ENCODE measurements around the gene REPS1.
A peak's percentile ranks its signal among the peaks of the same experiment; 100 is the strongest.

Gene REPS1

DNA sequence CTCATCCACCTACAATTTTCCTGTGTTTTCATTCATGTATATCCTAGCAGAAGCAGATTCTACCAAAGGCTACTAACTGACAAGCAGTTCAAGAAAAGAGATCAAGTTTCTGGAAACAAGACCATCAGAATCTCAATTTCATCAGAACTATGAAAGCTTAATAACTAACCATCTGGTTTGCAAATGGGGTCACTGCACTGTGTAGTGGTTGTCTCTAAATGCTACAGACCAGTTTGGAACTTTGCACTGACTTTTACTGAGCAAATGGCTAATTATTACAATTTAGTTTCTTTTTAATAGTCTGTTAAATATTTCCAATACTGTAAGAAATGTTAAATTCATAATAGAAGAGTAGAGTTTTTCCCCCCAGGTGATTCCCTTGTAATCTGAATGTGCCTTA is 64.5 kb downstream of the REPS1 start:
- no peak for DNase-seq (ENCODE audit: low spot score)

DNA sequence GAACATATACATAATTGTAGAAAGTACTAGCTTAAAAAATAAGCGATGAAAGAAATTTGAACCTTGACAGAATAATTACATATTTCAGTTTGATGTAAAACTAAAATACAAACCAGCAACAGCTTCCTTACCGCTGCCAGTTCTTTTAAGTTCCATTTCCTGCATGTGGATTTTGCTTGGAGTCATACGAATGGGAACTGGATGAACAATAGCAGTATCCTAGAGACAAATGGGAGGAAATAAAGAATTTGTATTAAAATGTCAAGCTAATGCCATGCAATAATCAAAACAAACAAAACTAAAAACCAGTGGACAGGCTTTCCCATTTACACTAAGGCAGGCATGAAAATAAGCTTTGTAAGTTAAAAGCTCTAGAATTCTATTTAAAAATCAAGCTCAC is 67.1 kb downstream of the REPS1 start:
- no peak for DNase-seq (ENCODE audit: low spot score)

DNA sequence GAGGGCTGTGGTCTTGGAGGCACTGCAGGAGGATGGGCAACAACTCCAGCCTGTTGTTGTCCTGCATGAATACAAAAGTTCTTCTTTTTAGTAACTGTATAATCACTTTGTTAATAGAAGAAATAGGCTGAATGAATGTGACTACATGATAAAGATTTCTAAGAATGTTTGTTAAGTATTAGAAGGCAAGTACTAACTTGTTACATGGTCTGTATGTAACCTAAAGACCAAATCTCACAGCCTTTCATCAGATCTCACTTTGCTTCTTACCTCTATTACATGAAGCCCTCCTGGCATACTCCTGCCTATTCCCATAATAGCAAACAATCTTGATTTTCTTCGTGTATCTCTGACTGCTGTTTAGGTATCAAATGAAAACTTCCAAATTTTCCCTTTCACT is 73.4 kb downstream of the REPS1 start:
- no peak for DNase-seq (ENCODE audit: low spot score)

DNA sequence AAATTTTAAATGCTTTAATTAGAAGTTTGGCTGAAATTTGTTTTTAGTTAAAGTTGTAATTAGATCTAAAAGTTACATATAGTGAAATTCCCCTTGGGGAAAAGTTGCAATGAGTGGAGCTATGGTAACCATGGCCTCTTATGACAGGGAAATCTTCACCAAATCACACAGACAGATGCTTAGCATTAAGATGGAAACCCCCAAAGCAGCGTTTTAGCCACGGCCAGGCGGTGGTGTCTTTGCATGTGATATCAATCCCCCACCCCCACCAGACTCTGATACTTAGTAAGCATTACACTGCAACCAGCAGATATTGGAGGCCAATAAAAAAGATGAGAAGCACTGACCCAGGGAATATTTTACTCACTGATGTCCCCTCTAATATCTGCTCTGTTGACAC is 75.7 kb downstream of the REPS1 start:
- DNase-seq (ENCODE audit: low spot score), result no peak

DNA sequence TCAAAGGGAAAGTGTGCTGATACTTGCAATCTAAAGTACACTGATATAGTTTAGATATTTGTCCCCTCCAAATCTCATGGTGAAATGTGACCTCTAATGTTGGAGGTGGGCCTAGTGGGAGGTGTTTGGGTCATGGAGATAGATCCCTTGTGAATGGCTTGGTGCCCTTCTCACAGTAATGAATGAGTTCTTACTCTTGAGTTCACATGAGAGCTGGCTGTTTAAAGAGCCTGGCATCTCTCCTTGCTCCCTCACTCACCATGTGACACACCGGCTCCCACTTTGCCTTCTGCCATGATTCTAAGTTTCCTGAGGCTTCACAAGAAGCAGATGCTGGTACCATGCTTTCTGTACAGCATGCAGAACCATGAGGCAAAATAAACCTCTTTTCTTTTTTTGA is 78.1 kb downstream of the REPS1 start:
- DNase-seq (ENCODE audit: low spot score), result no peak

DNA sequence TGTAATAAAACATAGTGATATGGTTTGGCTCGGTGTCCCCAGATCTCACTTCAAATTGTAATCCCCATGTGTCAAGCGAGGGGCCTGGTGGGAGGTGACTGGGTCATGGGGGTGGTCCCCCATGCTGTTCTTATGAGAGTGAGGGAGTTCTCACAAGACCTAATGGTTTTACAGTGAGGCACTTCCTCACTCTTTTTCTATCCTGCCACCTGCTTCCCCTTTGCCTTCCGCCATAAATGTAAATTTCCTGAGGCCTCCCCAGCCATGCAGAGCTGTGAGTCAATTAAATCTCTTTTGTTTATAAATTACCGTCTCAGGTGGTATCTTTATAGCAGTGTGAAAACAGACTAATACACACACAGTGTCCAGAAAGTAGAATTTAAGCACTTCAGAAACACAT is 78.5 kb downstream of the REPS1 start:
- no peak for DNase-seq (ENCODE audit: low spot score)

DNA sequence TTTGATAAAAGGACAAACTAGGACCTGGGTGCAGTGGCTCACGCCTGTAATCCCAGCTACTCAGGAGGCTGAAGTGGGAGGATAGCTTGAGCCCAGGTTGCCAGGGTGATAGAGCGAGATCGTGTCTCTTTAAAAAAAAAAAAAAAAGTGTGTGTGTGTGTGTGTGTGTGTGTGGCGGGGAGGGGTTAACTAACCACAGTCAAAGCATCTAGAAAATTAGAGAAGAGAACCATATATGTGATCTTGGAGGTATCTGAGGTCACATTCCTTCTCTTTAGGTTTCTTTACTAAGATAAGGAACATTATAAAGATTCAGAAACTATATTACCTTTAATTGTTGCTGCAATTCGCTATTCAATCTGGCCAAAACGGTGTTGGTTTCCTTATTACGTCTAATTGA is 80.9 kb downstream of the REPS1 start:
- no peak for DNase-seq (ENCODE audit: low spot score)

DNA sequence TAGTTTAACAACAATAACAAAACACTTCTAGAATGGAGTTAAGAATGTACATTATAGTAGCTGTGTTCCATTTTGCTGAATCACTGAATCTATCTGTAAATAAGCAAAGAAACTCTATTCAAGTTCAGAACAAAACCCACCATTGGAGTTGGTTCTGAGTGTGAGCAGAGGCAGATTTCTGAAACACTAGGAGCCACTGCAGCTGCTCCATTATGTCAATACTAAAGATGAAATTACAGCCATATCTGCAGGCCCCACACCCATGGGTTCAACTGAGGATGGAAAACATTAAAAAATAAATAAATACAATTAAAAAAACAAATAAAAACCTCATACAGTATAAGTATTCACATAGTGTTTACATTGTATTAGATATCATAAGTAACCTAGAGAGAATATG is 91.0 kb downstream of the REPS1 start:
- DNase-seq (ENCODE audit: low spot score), result no peak

DNA sequence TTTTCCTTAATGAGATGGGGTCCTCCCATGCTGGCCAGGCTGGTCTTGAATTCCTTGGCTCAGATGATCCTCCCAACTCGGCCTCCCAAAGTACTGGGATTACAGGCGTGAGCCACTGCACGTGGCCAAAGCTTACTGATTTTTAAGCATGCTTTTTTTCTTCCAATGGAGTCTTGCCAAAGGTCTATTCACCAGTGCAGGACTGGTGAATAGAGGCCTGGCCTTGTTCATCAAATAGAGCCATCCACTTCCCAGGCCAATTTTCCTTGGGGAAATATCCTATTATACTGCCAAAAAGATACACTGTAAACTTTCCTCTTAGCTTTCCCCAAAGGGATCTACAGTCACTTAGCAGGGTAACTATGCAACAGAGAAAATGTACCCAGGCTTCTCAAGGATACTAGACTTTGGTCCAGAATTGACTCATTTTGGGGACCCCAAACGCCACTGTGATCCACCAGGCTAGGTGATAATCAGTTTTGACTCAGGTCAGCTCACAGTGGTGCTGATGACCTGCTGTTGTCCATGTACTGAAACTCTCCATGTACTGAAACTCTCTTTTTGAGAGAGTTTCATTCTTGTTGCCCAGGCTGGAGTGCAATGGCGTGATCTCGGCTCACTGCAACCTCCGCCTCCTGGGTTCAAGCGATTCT is 91.8 kb downstream of the REPS1 start:
- no peak for DNase-seq (ENCODE audit: low spot score)

DNA sequence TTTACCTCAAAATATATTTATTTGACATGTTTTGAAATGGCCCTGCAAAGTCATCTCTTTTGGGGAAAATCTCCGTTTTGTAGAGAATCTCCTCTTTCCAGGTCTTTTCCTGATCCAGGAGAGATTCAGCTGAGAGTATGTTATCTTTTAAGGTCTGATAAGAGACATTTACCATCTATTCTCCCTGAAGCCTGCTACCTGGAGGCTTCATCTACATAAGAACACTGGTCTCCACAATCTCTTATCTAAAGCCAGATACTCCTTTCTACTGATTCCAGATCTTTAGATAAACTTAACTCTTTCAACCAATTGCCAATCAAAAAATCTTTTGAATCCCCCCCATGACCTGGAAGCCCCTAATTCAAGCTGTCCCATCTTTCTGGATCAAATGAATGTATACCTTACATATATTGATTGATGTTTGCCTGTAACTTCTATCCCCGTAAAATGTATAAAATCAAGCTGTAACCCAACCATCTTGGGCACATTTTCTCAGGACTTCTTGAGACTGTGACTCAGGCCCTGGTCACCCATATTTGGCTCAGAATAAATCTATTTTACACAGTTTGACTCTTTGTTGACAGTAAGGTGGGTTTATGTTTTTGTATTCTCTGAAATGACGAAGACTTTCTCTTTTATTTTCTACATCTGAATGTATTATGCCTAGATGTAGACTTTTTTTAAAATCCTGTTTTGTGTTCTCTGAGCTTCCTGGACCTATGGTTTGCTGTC is 96.6 kb downstream of the REPS1 start:
- DNase-seq (ENCODE audit: low spot score), result no peak

DNA sequence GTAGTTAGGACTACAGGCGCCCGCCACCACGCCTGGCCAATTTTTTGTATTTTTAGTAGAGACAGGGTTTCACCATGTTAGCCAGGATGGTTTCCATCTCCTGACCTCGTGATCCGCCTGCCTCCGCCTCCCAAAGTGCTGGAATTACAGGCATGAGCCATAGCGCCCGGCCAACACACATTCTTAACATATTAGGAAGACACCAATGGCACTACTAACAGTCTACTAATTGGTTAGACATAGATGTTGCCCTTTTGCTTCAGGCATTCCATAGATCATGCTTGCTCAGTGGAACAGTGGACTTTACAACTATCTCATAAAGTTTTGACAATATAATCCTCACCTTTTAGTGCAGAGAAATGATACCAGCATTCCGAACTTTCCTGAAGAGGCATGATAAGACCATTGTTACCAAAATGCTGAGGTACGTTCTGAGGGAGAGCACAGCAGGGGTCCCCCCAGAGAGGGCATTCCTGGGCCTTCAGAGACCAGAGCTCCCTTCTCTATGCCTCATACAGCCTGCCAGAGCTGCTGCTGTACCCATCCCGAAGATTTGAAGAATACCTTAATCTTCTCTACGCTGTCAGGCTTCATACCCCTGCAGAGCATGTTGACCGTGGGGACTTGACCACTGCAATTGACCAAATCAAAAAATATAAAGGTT is 102.8 kb downstream of the REPS1 start:
- no peak for DNase-seq (ENCODE audit: low spot score)

DNA sequence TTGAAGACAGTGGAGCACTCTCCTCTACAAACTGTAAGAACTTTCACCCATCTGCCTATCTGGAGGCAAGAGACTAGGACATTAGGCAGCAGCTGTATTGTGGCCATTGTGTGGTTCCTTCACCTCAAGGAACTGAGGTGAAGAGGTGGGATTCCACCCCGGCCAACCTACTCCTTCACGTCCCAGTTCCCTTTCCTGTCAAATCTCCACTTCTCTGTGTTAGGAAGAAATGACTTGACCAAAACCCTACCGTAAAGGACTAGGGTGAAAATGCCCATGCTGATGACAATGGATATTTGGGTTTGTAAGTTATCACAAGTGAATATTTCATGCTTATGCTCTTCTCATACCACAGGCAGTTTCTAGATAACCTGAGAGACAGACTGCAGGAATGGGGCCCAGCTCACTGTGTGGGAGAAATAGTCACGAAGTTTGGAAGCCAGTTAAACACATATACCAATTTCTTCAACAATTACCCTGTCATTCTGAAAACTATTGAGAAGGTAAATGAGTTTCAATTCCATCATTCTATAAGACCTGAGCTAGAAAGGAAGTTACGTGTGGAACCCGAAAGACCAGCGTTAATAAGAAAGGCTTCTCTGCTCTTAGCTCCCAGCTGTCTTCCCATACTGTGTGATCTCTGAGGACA is 105.6 kb downstream of the REPS1 start:
- no peak for DNase-seq (ENCODE audit: low spot score)

DNA sequence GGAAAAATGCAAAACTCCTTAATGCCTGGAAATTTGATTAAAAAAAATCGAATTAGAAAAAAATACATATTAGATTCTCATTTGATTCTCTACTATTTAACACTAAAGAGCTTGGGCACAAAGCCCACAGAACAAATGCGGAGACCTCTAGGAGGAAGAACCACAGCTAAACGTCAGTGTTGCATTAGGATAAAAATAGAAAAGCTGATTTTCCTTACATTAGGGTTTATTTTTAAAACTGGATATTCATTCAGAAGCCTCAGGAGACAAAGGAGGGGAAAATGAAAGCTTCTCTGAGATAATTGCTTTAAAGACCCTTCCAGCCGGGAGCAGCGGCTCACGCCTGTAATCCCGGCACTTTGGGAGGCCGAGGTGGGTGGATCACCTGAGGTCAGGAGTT is 114.9 kb downstream of the REPS1 start:
- no peak for DNase-seq (ENCODE audit: low spot score)

DNA sequence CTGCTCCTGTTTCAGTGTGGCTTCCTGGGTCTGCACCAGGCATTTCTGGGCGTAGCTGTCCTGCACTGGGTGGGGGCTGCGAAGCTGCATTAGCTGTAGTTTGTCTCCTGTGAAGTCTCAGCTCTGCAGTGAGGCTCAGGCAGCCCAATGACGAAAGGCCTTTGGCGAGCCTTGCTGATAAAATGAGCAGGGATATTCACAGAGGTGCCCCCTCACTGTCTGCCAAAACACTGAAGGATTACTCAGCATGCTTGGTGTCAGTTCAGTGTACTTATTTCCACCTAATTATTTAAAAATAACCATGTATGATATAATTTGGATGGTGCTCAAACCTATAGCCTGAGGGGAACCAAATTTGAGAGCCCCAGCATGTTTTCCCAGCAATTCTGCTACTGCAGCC is 118.7 kb downstream of the REPS1 start:
- DNase-seq (ENCODE audit: low spot score), result peak; percentile 23

DNA sequence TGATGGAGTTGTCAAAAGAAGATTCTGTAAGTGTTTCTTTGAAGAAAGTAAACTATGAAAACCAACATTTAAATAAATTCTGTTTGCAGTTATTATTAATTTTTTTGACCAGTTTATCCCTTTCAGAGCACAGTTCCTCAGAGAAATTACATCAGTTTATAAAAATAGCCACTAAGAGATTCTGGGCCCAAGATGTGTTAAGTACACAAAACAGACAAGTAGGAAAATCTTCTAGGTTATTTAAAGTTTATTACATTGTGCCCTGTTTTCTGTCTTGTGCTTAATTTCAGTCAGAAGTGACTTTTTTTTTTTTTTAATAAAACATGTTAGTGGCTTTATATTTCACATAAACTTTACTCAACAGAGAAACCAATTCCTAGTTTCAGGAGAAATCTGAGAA is 119.9 kb downstream of the REPS1 start:
- DNase-seq (ENCODE audit: low spot score), result no peak

DNA sequence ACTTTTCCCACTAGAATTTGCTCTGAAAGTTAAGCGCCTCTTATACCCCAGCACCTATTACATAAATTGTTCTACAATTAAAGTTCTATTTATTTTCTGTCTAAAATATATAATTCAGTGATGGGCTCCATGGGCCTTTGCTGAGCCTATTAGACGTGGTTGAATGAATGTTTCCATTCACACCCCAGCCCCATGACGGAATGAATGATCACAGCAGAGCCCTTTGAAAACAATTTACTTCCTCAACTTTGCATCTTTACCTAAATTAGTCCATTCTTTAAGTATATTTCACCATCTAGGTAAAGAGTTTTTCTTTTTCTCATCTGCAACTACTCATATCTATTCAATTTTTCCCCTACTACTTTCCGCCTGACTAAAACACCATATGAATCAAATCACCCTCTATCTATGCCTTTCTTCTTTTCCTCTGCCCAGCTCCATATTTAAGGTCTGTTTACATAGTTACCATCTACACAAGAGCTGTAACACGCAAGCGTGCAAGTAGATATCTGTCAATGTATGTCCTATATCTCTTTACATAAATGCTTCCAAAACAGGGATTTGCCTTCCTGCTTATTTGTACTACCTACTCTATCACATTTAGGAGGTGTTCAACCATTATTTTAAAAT is 122.5 kb downstream of the REPS1 start:
- no peak for DNase-seq (ENCODE audit: low spot score)

DNA sequence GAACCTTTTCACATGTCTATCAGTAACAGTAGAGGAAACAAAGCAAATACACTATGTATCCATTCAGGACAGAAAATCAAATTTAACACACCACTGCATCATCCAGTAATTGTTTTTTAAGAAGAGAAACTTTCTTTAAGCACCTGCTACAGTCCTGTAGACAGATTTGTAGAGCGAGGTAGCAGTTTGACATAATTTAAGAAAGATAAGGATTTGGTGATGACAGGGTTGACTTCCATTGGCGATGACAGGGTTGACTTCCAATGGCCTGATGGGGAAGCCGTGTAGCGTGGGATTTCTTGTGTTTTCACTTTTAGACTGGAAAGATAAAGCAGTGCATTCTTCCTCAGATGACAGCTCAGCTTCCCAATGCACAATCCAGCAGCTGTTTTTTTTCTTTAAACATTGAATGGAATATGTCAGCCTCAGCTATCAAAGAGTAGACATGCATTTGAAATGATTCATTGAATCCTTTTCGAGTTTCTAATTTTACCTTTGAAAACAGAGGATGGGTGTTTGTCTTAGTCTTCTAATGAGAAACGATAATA is 123.6 kb downstream of the REPS1 start:
- DNase-seq (ENCODE audit: low spot score), result no peak

DNA sequence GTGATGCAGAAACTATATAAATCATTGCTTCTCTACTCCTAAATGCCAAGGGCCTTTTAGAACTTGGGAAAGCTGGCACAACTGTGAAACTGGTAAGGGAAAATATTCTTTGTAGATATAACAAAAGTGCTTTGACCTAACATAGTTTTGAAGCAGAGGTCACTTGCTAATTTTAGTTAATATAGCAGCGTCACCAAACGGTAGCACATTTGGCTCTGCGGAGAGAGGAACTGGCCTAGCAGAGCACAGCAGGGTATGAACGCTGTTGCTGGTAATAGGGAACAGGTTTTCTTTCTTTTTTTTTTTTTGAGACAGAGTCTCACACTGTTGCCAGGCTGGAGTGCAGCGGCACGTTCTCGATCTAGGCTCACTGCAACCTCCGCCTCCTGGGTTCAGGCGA is 124.7 kb downstream of the REPS1 start:
- no peak for DNase-seq (ENCODE audit: low spot score)

DNA sequence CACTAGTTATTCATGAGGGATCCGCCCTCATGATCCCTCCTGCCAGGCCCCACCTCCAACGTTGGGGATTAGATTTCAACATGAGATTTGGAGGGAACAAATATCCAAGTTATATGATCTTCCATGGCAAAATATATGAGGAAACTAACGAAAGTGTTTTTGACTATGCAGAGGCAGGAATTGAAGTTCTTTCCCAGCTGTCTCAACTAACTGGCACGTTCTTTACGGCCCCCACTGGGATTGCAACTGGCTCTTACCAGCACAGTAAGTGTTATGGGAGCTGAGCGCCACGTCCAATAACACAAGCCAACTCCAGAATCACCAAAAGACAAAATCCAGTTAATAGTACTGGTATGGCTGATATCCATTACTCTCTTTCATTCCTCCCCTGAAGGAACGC is 125.6 kb downstream of the REPS1 start:
- no peak for DNase-seq (ENCODE audit: low spot score)

DNA sequence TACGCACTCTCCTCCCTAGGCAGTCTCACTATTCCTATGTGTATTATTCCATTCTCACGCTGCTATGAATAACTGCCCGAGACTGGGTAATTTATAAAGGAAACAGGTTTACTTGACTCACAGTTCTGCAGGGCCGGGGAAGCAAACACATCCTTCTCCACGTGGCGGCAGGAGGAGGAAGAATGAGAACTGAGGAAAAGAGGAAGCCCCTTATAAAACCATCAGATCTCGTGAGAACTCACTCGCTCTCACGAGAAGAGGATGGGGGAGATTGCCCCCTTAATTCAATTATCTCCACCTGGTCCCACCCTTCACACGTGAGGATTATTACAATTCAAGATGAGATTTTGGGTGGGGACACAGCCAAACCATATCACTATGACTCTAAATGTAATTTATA is 130.3 kb downstream of the REPS1 start:
- no peak for DNase-seq (ENCODE audit: low spot score)

DNA sequence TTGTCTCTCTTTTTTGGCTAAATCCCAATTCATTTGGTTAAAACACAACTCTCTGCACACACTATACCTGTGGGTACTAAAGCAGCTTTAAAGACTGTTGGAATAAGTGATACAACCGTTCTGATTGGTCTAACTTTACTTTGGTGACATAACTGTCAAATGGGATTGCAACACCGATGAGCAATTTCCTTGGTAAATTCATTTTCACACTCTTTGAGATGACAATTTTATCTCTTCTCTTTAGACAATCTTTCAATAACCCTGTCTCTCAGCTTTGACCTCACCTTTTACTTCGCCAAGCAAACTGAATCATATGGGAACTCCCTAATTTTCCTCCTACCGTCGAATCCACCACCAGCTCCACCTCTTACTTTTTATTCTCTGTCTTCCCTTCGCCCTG is 131.4 kb downstream of the REPS1 start:
- DNase-seq (ENCODE audit: low spot score), result no peak
